Stimulated activated CD8-positive, alpha-beta memory T cell treated with anti-CD3 and anti-CD28 coated beads, Interleukin-15, amount 100 ng/mL, for 1 hour (primary cell): ENCODE results near the gene AQP1.

Source experiments
- DNase-seq: peaks from one replicate; pipeline ENCODE4 v3.0.0-alpha.2; 2020; ENCODE audit warnings: low read depth

The AQP1 gene

DNA sequence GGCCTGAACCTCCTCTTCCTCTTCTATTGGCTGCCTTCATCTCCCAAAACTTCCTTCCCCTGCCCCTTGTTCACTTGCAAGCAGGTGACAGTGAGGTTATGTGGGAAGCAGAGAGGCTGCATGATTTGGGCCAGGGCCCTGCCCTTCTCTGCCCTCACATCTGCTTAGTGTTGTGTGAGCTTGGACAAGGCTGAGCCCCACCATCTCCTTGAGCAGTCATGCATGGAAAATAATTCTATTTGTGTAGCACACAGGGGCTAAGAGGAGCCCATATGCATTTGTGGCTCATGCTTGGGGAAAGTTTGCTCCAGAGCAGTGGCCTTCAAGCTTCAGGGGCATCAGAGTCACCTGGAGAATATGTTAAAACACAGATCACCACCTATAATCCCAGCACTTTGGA lies 26.8 kb upstream of the AQP1 start:
- DNase-seq: no peak

DNA sequence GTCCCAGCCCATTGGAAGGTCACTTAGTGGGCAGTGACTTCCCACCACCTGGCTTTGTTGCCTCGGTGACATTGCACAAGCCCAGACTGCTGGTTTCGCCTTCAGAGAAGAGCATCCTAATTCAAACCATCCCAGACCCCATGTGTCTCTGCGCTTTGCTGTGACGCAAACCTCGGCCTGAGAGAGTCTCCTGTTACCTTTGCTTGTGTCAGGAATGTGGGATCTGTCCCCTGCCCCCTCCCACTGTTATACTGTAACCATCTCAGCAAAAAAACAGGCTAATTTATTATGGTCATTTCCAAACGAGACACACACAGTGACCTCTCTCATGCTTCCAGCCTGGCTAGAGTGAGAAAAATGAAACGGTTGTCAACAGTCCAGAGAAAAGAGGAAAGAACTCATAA lies 25.0 kb upstream of the AQP1 start:
- DNase-seq: no peak

- DNase-seq: no peak
Observed at GRCh38 chr7:30887464-30887872, 24.2 kb upstream of the AQP1 start.

- DNase-seq: no peak
Observed at GRCh38 chr7:30888747-30889146, 22.9 kb upstream of the AQP1 start.

GRCh38 chr7:30890226-30890625 lies 21.4 kb upstream of the AQP1 start:
- no peak for DNase-seq

GRCh38 chr7:30893357-30893756 lies 18.3 kb upstream of the AQP1 start:
- no peak for DNase-seq

DNA sequence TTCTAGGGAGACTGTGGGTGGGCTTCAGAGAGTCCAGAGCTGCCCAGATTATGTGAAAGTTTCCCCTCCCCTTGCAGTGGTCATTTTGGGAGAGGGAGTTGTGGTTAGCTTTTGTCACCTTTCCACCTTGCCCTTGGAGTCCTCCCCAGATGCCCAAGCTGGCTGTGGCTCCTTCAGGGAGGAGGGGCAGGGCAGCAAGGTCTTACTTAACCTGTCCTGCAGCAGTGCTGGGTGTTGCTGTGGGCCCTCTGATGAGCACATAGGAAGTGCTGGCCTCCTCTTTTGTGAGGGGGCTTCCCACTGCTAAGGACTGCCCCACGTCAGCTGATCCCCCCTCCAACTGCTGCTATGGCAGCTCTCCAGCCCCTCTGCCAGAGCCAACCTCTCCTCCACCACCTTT lies 17.6 kb upstream of the AQP1 start:
- DNase-seq: no peak

- no peak for DNase-seq
Observed at GRCh38 chr7:30894866-30895605, 16.6 kb upstream of the AQP1 start.

DNA sequence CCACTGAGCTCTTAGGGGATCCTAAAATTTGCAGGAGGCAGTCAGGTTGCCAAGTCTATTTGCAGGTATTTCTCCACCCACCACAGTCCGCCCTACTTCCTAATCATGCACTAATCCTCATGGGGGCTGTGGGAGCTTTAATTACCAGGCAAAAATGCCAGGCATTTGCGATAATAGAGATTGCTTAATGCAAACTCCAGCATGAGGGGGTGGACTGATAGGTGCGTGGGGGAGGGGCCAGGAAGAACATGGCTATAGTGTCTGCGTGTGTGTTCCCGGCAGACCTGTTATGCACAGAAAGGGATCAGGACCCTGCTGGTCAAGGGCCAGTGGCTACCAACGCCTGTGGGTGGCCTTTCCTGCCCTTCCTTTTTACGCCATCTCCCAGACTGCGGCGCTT lies 15.6 kb upstream of the AQP1 start:
- DNase-seq: no peak

DNA sequence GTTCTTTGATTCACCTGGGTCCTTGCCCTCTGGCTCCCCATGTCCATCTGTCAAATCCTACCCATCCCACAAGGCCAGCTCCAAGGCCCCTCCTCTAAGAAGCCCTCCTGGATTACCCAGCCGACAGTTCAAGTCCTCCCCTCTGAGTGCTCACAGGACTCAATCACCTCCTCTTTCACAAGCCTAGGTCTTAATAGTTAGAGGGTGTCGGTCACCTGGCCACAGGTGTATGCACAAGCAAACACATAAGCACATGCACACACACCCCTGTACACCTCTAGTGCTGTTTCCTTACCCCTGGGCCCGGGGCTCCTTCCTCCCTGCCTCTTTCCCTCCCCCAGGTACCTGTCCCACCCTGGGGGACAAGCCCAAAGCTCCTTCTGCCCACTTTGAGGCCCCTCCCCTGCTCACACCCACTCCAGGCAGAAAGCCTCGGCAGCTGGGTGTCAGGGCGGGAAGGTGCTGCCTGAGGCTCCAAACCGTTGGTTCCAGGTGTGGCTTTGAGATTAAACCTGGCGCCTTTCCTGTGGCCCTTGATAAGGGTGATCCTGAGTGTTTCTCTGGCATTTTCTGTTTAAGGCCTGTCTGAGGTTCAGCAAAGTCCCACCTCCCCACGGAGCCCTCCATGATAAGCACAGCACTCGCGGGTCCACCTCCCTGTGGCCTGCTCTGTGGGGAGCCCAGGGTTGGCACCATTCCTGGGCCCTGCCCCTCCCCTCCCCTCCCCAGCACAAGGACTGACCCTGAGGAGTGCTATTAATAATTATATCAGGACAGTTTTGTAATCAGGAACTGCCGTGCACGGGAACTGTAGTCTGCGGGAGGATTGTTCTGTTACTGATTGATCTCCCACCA lies 14.6 kb upstream of the AQP1 start:
- no peak for DNase-seq

DNA sequence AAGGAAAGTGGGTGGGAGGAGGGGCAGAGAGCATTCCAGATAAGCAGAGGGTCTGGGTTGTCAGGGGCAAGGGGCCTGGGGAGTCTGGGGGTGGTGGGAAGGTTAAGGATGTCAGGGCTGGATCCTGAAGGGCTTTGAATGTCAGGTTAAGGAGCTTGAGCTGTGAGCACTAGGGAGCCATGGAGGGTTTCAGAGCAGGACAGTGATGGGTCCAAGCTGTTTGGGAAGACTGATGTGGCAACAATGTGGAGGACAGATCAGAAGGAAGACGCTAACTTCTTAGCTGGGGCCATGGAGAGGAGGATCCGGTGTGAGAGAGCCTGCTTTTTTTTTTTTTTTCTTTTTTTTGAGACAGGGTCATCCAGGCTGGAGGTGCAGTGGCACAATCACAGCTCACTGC lies 13.9 kb upstream of the AQP1 start:
- DNase-seq: no peak

GRCh38 chr7:30898411-30898810 lies 13.2 kb upstream of the AQP1 start:
- no peak for DNase-seq

DNA sequence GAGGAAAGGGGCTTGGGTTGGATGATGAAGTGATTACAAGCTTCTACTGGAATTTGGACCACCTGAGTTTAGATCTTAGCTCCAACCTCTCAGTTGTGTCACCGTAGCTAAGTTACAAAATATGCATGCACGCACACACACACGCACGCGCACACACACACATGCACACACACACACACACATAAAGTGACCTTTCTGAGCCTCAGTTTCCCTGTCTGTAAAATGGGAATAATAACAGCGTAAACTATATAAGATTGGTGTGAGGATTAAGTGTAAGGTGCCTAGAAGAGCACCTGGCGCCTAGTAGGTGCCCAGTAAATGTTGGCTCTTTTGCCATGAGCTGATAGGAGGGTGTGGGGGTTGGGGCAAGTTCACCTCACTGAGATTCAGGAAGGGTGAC lies 12.6 kb upstream of the AQP1 start:
- DNase-seq: no peak

DNA sequence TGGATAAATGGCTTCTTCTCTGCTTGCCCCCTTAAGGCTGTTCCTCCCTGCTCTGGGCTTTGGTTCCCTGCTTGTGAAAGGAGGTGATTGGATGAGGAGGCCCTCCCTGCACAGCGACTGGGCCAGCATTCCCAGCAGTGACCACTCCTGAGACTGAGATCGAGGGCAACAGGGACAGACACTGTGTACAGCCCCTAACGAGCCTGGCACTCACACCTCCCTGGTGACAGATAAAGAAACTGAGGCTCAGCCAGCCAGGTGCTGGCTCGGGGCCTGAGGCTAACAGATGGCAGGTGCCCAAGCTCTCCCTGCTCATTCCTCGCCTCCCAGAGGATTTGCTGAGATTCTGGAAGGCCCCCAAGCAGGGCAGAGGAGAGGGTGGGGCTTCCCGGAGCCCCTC lies 12.0 kb upstream of the AQP1 start:
- no peak for DNase-seq

DNA sequence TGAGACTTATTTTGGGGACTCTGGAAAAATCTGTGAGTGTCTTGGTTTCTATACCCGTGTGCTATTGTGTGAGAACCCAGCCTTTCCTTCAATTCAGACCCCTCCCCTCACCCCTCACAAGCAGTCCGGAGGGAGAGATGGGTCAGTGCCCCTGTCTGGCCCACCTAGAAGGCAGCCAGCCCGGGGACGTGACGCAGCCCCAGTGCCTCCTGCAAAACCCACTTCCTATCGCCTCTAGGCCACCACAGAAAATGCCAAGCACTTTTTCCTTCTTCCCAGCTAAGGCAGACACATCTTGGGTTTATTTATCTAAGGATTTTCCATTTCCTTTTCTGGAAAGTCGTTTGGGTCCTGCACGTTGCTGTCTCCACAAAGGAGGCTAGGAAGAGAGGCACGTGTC lies 11.6 kb upstream of the AQP1 start:
- no peak for DNase-seq

DNA sequence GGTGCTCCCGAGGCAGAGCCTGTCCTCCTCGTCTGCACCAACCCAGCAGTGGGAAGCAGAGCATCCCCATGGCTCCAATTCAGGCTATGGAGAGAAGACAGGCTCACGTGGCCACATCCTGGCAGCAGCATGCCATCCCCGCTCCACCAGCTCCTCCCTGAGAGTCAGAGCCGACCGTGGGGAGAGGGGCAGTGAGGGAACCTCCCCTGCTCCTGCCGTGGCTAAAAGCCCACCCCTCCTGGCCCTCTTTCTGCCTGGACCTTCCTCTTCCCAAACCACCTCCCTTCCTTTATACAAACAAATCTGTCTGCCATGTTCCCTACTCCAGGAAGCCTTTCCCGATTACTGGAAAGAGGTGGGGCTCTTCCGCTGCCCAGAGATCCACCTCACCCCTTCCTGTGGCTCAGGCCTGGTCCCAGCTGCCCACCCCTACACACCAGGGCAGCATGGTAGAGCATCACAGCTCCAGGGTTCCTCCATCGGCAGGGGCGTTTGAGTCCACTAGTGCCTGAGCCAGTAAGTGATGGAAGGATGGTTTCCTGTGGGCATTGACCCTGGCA lies 10.8 kb upstream of the AQP1 start:
- DNase-seq: no peak

GRCh38 chr7:30901856-30902255 lies 9.8 kb upstream of the AQP1 start:
- no peak for DNase-seq

GRCh38 chr7:30902466-30902865 lies 9.2 kb upstream of the AQP1 start:
- no peak for DNase-seq

DNA sequence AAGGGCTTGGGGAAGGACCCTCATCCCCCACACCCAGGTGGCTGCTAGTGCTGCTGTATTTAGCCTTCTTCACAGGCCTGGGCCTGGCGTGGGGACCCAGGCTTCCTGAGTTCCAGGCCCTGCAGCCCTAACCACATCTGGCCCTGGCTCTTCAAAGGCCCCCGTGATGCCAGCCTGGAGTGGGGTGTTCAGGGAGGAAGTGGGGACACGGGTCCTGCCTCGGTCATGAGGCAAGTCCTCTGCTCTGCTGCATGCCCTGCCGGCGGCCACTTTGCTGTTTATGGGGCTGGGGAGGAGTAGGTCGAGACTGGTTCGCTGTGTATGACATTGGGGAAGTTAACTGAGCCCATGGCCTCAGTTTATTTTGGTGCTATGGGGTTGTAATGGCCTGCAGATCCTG lies 8.5 kb upstream of the AQP1 start:
- DNase-seq: no peak

DNA sequence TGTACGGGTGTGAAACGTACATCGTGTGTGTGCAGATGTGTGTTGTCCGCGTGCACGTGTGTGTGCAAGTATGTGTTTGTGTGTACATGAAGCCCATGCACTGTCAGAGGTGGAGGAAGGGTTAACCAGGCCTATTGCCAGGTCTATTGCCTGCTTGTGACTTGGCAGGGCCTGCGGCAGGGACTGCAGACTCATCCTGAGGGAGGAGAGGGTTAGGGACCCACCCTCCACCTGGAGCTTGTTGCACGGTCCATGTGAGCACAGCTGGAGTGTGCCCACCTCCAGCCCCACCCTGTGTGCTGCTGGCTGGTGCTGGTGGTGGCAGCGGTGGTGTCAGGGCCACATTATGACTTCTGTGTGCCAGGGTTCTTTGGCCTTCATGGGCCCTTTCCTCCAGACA lies 7.1 kb upstream of the AQP1 start:
- DNase-seq: no peak

- DNase-seq: no peak
Observed at GRCh38 chr7:30905078-30906012, 6.3 kb upstream of the AQP1 start.

GRCh38 chr7:30906014-30906413 lies 5.6 kb upstream of the AQP1 start:
- DNase-seq: no peak
